Measurements from ENCODE around the gene ETF1.

The ETF1 gene

GRCh38 chr5:138472353-138472752 lies 70.7 kb downstream of the ETF1 start:
- Histone ChIP-seq H3K27ac (ENCODE audit: low read depth, low read length) (no peak overlapping the region), H4K12ac (ENCODE audit: low read depth, low read length) (no peak overlapping the region), H2AFZ (ENCODE audit: insufficient read depth, low read length, poor library complexity) (no peak overlapping the region), H3K4me2 (ENCODE audit: low read length) (no peak overlapping the region), H3K14ac (ENCODE audit: low read length) (no peak overlapping the region), H3K4me3 (ENCODE audit: low read depth, low read length) (no peak overlapping the region), H4K91ac (ENCODE audit: low read depth, low read length) (no peak overlapping the region), H3K23ac (ENCODE audit: low read length) (no peak overlapping the region), H3K9ac (ENCODE audit: low read length) (no peak overlapping the region), H3K18ac (ENCODE audit: low read length) (no peak overlapping the region), H3K79me1 (ENCODE audit: low read length) (no peaks in the 10 kb centered on the region), H3K36me3 (ENCODE audit: control insufficient read depth in 1 of 2, insufficient read depth in 2 of 2, low read length in 2 of 2) (peaks cover 5 to 6% of the 10 kb centered on the region in 2 experiments), H4K8ac (ENCODE audit: low read depth, low read length) (peak overlapping the region; percentile 46), H3K27me3 (ENCODE audit: insufficient read depth, low read length) (no peaks in the 10 kb centered on the region), H2AK5ac (ENCODE audit: low read length) (no peak overlapping the region), H3K4ac (ENCODE audit: low read depth, low read length) (no peak overlapping the region), H3K4me1 (ENCODE audit: control insufficient read depth in 1 of 2, insufficient read depth in 2 of 2, low read length in 2 of 2) (no peaks in the 10 kb centered on the region), H3K79me2 (ENCODE audit: control insufficient read depth, insufficient read depth, low read length, poor library complexity) (no peaks in the 10 kb centered on the region), H3K9me3 (ENCODE audit: insufficient read depth, low read depth, low read length) (peaks cover 3% of the 10 kb centered on the region), H2BK5ac (ENCODE audit: low read depth, low read length, poor library complexity) (no peak overlapping the region), H2BK12ac (ENCODE audit: low read length) (no peak overlapping the region), H2BK120ac (ENCODE audit: insufficient read depth, low read length, poor library complexity) (no peak overlapping the region)
- peak; percentile 53 to 80 for DNase-seq
- no CpG with 5 or more reads among the region's 6 CpGs for WGBS (ENCODE audit: extremely low coverage, insufficient coverage, insufficient read length)

- Histone ChIP-seq H4K91ac (ENCODE audit: low read depth, low read length) (no peak overlapping the region), H2AFZ (ENCODE audit: insufficient read depth, low read length, poor library complexity) (no peak overlapping the region), H4K8ac (ENCODE audit: low read depth, low read length) (no peak overlapping the region), H3K79me1 (ENCODE audit: low read length) (no peaks in the 10 kb centered on the region), H3K9ac (ENCODE audit: low read length) (no peak overlapping the region), H2BK5ac (ENCODE audit: low read depth, low read length, poor library complexity) (no peak overlapping the region), H3K27me3 (ENCODE audit: insufficient read depth, low read length) (no peaks in the 10 kb centered on the region), H3K23ac (ENCODE audit: low read length) (no peak overlapping the region), H3K4ac (ENCODE audit: low read depth, low read length) (no peak overlapping the region), H3K4me3 (ENCODE audit: low read depth, low read length) (no peak overlapping the region), H3K9me3 (ENCODE audit: insufficient read depth, low read depth, low read length) (peaks cover 3% of the 10 kb centered on the region), H3K14ac (ENCODE audit: low read length) (no peak overlapping the region), H4K12ac (ENCODE audit: low read depth, low read length) (no peak overlapping the region), H3K4me1 (ENCODE audit: control insufficient read depth in 1 of 2, insufficient read depth in 2 of 2, low read length in 2 of 2) (peaks cover 4% of the 10 kb centered on the region in 2 experiments), H2BK12ac (ENCODE audit: low read length) (no peak overlapping the region), H3K18ac (ENCODE audit: low read length) (no peak overlapping the region), H3K79me2 (ENCODE audit: control insufficient read depth, insufficient read depth, low read length, poor library complexity) (no peaks in the 10 kb centered on the region), H2BK120ac (ENCODE audit: insufficient read depth, low read length, poor library complexity) (no peak overlapping the region), H2AK5ac (ENCODE audit: low read length) (no peak overlapping the region), H3K36me3 (ENCODE audit: control insufficient read depth in 1 of 2, insufficient read depth in 2 of 2, low read length in 2 of 2) (peaks cover 7 to 10% of the 10 kb centered on the region in 2 experiments), H3K27ac (ENCODE audit: low read depth, low read length) (no peak overlapping the region), H3K4me2 (ENCODE audit: low read length) (no peak overlapping the region)
- DNase-seq = peak in 1 of 2 donors; percentile 62
- WGBS (ENCODE audit: extremely low coverage, insufficient coverage, insufficient read length) = no CpG with 5 or more reads among the region's 2 CpGs
Observed at GRCh38 chr5:138471052-138471361, 72.0 kb downstream of the ETF1 start.

- H2BK5ac ChIP-seq (ENCODE audit: low read depth, low read length, poor library complexity) = no peak overlapping the region
- no peak overlapping the region for H3K14ac ChIP-seq (ENCODE audit: low read length)
- H3K4me3 ChIP-seq (ENCODE audit: low read depth, low read length) = no peak overlapping the region
- DNase-seq = no peak
- no peak overlapping the region for H3K18ac ChIP-seq (ENCODE audit: low read length)
- no CpG with 5 or more reads among the region's 3 CpGs for WGBS (ENCODE audit: extremely low coverage, insufficient coverage, insufficient read length)
- no peak overlapping the region for H3K4ac ChIP-seq (ENCODE audit: low read depth, low read length)
- peak overlapping the region; percentile 49 for H3K23ac ChIP-seq (ENCODE audit: low read length)
- H3K79me1 ChIP-seq (ENCODE audit: low read length) = no peaks in the 10 kb centered on the region
- H2AFZ ChIP-seq (ENCODE audit: insufficient read depth, low read length, poor library complexity) = no peak overlapping the region
- no peak overlapping the region for H2BK120ac ChIP-seq (ENCODE audit: insufficient read depth, low read length, poor library complexity)
- no peak overlapping the region for H4K12ac ChIP-seq (ENCODE audit: low read depth, low read length)
- peaks cover 7 to 9% of the 10 kb centered on the region in 2 experiments for H3K4me1 ChIP-seq (ENCODE audit: control insufficient read depth in 1 of 2, insufficient read depth in 2 of 2, low read length in 2 of 2)
- peaks cover 3% of the 10 kb centered on the region for H3K9me3 ChIP-seq (ENCODE audit: insufficient read depth, low read depth, low read length)
- no peaks in the 10 kb centered on the region for H3K27me3 ChIP-seq (ENCODE audit: insufficient read depth, low read length)
- H2AK5ac ChIP-seq (ENCODE audit: low read length) = no peak overlapping the region
- no peak overlapping the region for H3K4me2 ChIP-seq (ENCODE audit: low read length)
- H4K91ac ChIP-seq (ENCODE audit: low read depth, low read length) = no peak overlapping the region
- H3K27ac ChIP-seq (ENCODE audit: low read depth, low read length) = no peak overlapping the region
- H4K8ac ChIP-seq (ENCODE audit: low read depth, low read length) = no peak overlapping the region
- H3K9ac ChIP-seq (ENCODE audit: low read length) = no peak overlapping the region
- H2BK12ac ChIP-seq (ENCODE audit: low read length) = no peak overlapping the region
- peaks cover 7 to 10% of the 10 kb centered on the region in 2 experiments for H3K36me3 ChIP-seq (ENCODE audit: control insufficient read depth in 1 of 2, insufficient read depth in 2 of 2, low read length in 2 of 2)
- H3K79me2 ChIP-seq (ENCODE audit: control insufficient read depth, insufficient read depth, low read length, poor library complexity) = no peaks in the 10 kb centered on the region
Observed at GRCh38 chr5:138470322-138471051, 72.5 kb downstream of the ETF1 start.

DNA sequence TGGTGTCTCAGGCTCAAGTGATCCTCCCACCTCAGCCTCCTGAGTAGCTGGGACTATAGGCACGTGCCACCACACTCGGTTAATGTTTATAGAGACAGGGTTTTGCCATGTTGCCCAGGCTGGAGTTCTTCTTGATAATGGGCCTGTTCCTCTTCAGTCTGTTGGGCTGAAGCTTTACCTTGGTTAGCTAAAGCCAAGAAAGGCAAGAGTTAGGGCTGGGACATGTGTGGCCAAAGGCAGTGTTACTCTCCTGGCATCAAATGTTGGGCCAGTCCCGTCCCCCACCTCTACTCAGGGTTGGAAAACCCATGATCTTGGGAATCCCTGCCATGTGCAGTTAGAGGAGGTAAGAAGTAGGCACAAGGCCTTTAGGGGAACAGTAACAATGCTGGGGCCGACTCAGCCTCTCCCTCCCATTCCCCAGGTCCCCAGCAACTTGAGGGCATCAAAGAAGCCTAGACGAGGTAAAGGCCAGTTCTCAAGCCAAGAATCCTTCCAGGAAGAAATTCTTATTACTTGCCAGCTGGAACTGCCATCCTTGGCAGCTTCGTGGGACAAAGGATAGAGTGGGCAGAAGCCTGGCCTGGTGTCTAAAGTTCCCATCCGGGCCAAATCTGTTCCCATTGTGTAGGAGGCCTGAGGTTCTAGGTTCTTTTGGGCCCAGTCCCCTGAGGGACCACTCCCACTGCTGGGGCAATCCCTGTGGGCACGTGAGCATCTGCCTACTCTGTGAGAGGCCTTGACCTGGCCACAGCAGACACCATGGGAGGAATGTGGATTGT lies 73.3 kb downstream of the ETF1 start:
- Histone ChIP-seq H3K14ac (ENCODE audit: low read length) (no peak overlapping the region), H2BK5ac (ENCODE audit: low read depth, low read length, poor library complexity) (no peak overlapping the region), H3K27ac (ENCODE audit: low read depth, low read length) (no peak overlapping the region), H3K4me1 (ENCODE audit: control insufficient read depth in 1 of 2, insufficient read depth in 2 of 2, low read length in 2 of 2) (peaks cover 7 to 9% of the 10 kb centered on the region in 2 experiments), H3K9ac (ENCODE audit: low read length) (no peak overlapping the region), H3K4ac (ENCODE audit: low read depth, low read length) (no peak overlapping the region), H3K9me3 (ENCODE audit: insufficient read depth, low read depth, low read length) (peaks cover 3% of the 10 kb centered on the region), H2AK5ac (ENCODE audit: low read length) (no peak overlapping the region), H4K12ac (ENCODE audit: low read depth, low read length) (no peak overlapping the region), H3K4me2 (ENCODE audit: low read length) (no peak overlapping the region), H2AFZ (ENCODE audit: insufficient read depth, low read length, poor library complexity) (no peak overlapping the region), H3K18ac (ENCODE audit: low read length) (no peak overlapping the region), H4K8ac (ENCODE audit: low read depth, low read length) (no peak overlapping the region), H3K79me2 (ENCODE audit: control insufficient read depth, insufficient read depth, low read length, poor library complexity) (no peaks in the 10 kb centered on the region), H3K23ac (ENCODE audit: low read length) (peak overlapping the region; percentile 49), H3K36me3 (ENCODE audit: control insufficient read depth in 1 of 2, insufficient read depth in 2 of 2, low read length in 2 of 2) (peaks cover 7 to 10% of the 10 kb centered on the region in 2 experiments), H3K4me3 (ENCODE audit: low read depth, low read length) (no peak overlapping the region), H3K27me3 (ENCODE audit: insufficient read depth, low read length) (no peaks in the 10 kb centered on the region), H2BK120ac (ENCODE audit: insufficient read depth, low read length, poor library complexity) (no peak overlapping the region), H3K79me1 (ENCODE audit: low read length) (peaks cover 3% of the 10 kb centered on the region), H2BK12ac (ENCODE audit: low read length) (no peak overlapping the region), H4K91ac (ENCODE audit: low read depth, low read length) (no peak overlapping the region)
- WGBS (ENCODE audit: extremely low coverage, insufficient coverage, insufficient read length) = no CpG with 5 or more reads among the region's 8 CpGs
- peak; percentile 66 to 81 for DNase-seq

All from trophoblast cell (in vitro differentiated cells and primary cell).